ENCODE data around the gene ST6GAL2.

DNA sequence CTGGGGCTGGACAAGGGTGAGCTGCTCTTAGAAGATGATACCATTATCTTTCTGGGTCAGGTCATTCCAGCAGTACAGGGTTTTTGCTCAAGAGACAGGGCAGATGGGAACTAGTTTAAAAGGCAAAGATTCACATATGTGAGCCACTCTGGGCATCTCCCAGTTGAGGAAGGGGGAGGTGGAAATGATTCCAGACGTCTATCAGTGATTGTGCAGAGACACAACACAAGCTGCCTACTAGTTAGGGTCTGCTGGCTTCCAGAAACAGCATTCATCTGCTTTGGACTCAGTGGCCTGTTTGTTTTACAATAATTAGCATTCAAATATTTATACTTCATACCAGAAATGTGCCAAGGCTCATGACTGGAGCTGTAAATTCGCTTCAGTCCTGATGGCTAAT, 32.3 kb downstream of the ST6GAL2 start:
- no peak for TF ChIP-seq EZH2phosphoT487 (IDR thresholded peaks at IDR 0.05; ENCODE audit: unreplicated experiment)
- no peak for TF ChIP-seq EZH2 (IDR thresholded peaks at IDR 0.05; ENCODE audit: low read depth, unreplicated experiment)
- TF ChIP-seq, protein P1, sequence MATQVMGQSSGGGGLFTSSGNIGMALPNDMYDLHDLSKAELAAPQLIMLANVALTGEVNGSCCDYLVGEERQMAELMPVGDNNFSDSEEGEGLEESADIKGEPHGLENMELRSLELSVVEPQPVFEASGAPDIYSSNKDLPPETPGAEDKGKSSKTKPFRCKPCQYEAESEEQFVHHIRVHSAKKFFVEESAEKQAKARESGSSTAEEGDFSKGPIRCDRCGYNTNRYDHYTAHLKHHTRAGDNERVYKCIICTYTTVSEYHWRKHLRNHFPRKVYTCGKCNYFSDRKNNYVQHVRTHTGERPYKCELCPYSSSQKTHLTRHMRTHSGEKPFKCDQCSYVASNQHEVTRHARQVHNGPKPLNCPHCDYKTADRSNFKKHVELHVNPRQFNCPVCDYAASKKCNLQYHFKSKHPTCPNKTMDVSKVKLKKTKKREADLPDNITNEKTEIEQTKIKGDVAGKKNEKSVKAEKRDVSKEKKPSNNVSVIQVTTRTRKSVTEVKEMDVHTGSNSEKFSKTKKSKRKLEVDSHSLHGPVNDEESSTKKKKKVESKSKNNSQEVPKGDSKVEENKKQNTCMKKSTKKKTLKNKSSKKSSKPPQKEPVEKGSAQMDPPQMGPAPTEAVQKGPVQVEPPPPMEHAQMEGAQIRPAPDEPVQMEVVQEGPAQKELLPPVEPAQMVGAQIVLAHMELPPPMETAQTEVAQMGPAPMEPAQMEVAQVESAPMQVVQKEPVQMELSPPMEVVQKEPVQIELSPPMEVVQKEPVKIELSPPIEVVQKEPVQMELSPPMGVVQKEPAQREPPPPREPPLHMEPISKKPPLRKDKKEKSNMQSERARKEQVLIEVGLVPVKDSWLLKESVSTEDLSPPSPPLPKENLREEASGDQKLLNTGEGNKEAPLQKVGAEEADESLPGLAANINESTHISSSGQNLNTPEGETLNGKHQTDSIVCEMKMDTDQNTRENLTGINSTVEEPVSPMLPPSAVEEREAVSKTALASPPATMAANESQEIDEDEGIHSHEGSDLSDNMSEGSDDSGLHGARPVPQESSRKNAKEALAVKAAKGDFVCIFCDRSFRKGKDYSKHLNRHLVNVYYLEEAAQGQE (IDR thresholded peaks at IDR 0.05; ENCODE audit: unreplicated experiment), result no peak
- no peak for TF ChIP-seq JUNB (IDR thresholded peaks at IDR 0.05; ENCODE audit: unreplicated experiment)
- no peak for TF ChIP-seq POLR2AphosphoS5 (IDR thresholded peaks at IDR 0.05; ENCODE audit: low read depth)
- no peak for TF ChIP-seq CTCF (conservative IDR thresholded peaks at IDR 0.05; ENCODE audit: low read depth in 2 of 2)
- no peak for TF ChIP-seq CREB1 (CRISPR knock-in tag; IDR thresholded peaks at IDR 0.05; ENCODE audit: low read depth)
